HFF-Myc (cell line): ENCODE data around the gene SLC25A3.

Source experiments
- DNase-seq: peaks from one replicate; pipeline ENCODE4 v3.0.0-alpha.2; 2011; ENCODE audit warnings: low read depth; ENCODE audit errors: extremely low read depth
- H3K4me3 ChIP-seq: replicated peaks from 2 replicates; pipeline ENCODE4 v1.5.1; 2011; ENCODE audit warnings: low read depth, mild to moderate bottlenecking, control low read depth, low read length
- CTCF ChIP-seq: IDR thresholded peaks from 2 replicates; pipeline ENCODE4 v1.5.1; 2012; ENCODE audit warnings: mild to moderate bottlenecking, low read depth, low read length, control low read depth; ENCODE audit errors: missing control alignments

Gene SLC25A3

GRCh38 chr12:98644433-98644711, 50.9 kb downstream of the SLC25A3 start:
- no peak for TF ChIP-seq CTCF
- no peak for DNase-seq
- H3K4me3 ChIP-seq, result peak overlapping the region; percentile 94

- peak within 1 kb of the TSS; percentile 94 for H3K4me3 ChIP-seq
Observed at GRCh38 chr12:98644712-98645571, 51.5 kb downstream of the SLC25A3 start, which contains the start of the genes APAF1 and IKBIP. Gene APAF1, plus strand, starts transcription at chr12:98645290. Its CDS starts 3,070 bp downstream, at chr12:98648360. Gene IKBIP, minus strand, starts transcription at chr12:98644788. Its CDS starts 87 bp downstream, at chr12:98644701.

GRCh38 chr12:98645572-98646067, 52.1 kb downstream of the SLC25A3 start:
- no peak for DNase-seq
- TF ChIP-seq CTCF, result no peak
- H3K4me3 ChIP-seq, result peak overlapping the region; percentile 94

More at GRCh38 chr12:98644712-98645571, 51.5 kb downstream of the SLC25A3 start, which contains the start of the genes APAF1 and IKBIP:
- no peak for TF ChIP-seq CTCF
- DNase-seq, result peak; percentile 80

- DNase-seq, result no peak
- TF ChIP-seq CTCF, result no peak
Observed at GRCh38 chr12:98646294-98647090, 53.0 kb downstream of the SLC25A3 start.

GRCh38 chr12:98651328-98651727, 57.8 kb downstream of the SLC25A3 start:
- no peak for TF ChIP-seq CTCF
- H3K4me3 ChIP-seq, result no peak overlapping the region
- DNase-seq, result no peak

More at GRCh38 chr12:98646294-98647090, 53.0 kb downstream of the SLC25A3 start:
- peak overlapping the region; percentile 94 for H3K4me3 ChIP-seq

- TF ChIP-seq CTCF, result peak; percentile 41
- peak; percentile 38 for DNase-seq
- H3K4me3 ChIP-seq, result no peak overlapping the region
Observed at GRCh38 chr12:98653866-98654493, 60.5 kb downstream of the SLC25A3 start.
